GM19438 (cell line): ENCODE measurements around the gene POC5.

Source experiments
- ATAC-seq: cut with Tn5 transposase; IDR thresholded peaks from one replicate; pipeline ENCODE4 v1.9.1; 2021; ENCODE audit warnings: low read depth; ENCODE audit not compliant: unreplicated experiment

POC5 gene

DNA sequence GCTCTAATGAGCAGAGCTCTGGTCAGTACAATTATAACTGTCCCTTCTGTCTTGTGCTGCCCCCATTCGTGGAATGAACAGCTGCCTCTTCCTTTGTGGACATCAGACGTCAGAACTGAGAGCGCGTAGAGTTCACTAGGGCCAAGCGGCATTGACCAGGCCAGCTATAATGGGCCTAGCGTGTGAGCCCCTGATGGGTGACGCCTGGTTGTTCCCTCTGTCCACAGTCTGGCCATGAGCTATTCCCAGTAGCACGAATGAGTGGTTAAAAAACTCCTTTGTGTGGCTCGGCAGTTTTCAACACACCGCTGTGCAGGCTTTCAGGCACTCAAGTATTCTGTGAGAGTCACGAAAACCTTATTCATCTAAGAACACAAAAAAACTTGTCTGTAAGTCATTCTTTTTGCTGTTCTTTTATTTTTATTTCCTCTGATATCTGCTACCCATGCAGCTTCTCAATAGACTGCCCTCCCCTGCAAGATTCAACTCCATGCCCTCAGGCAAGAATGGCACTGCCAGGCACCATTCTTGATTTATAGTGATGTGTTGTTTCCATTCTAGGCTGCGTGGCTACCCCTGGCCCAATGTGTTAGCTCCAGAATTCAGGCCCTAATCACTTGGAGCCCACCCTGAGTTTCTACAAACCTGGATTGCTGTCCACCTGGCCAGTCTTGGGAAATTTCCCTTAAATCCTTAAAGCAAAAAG, 53.5 kb downstream of the POC5 start:
- no peak for ATAC-seq

DNA sequence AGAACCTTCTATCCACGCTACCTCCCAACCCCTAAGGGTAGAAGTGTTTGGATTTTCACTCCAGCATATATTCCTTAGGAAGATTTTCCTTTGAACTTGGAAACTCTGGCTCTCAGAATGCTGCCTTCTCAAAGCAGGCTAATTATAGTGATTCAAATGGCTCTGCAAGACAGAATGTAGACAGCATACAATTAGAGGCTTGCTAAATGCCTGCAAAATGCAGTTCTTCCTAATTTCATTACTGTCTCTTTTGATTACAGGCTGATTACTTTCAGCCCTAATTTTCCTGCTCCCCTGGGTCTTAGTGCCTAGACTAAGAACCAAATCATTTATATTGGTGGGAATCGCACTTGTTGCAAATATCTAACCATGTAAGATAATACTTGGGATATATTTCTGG, 55.2 kb downstream of the POC5 start:
- no peak for ATAC-seq

DNA sequence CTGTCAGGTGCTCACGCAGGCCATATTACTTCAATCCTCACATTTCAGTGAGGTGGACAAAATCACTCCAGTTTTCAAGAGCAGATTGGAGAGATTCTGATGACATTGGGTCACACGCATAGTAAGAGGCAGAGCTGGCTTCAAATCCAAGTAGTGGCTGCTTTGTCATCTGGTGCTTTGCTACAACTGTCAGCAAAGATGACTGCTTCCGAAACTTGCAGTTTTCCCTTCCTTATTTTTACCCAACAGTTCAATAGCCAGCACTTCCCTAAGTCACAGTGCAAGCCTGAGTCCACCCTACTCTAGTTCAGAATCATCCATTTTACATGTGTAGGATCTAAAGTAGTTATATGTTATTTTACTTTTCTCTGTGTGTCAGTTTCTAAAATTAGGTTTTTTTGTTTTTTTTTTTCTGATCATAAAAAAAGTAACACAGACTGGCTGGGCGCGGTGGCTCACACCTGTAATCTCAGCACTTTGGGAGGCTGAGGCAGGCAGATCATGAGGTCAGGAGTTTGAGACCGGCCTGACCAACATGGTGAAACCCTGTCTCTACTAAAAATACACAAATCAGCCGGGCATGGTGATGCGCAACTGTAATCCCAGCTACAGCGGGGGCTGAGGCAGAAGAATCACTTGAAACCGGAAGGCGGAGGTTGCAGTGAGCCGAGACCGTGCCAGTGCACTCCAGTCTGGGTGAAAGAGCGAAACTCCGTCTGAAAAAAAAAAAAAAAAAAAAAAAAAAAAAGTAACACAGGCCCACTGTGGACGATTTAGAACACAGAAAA, 56.4 kb downstream of the POC5 start:
- ATAC-seq, result no peak

DNA sequence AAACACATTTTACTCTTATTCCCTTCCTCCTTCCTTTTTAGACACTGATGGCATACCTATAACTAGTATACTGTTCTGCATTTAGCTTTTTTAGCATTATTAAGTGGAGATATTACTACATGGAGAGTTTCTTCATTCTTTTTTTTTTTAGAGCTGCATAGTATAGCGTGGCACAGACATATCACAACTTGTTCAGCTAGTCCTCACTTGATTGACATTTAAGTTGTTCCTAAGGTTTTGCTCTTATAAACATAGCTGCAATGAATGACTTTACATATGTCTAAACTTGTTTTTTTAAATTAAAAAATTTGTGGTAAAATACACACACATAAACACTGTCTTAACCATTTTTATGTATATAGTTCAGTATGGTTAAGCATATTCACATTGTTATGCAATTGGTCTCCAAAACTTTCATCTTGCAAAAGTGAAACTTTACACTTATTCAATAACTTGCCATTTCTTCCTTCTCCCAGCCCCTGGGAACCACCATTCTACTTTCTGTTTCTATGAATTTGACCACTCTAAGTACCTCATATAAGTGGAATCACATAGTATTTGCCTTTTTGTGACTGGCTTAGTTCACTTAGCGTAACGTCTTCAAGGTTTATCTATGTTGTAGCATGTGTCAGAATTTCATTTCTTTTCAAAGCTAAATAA, 57.3 kb downstream of the POC5 start:
- ATAC-seq, result no peak

DNA sequence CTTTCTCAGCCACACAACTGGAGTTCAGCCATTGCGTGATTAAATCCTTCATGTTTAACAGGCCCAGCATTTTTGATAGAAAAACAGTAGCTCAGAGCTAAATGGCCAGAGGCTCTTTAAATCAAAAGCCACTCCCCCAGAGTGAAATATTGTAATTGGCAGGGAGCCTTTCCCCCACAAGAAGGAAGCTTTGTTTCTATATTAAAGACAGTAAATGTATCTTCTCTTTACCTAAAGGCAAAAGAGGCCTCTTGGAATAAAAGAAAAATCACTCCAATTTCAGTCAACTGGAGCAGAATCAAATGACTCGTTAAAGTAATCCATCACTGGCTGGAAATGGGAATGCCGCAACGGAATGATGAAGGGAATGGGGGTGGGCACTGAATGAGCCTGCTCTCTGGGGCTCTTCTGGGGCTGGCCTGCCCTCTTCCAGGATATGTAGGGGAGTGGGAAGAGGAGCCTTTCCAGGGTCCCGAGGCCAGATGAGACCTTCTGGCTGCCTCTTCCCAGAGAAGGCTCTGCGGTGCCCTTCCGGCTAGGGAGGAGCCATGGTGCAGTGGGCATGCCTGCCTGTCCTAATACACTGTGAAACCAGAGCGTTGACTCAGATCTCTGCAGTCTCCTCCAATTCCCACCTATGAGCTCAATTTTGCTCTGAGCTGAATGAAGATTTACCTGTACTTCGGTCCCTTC, 60.8 kb downstream of the POC5 start:
- ATAC-seq, result no peak

DNA sequence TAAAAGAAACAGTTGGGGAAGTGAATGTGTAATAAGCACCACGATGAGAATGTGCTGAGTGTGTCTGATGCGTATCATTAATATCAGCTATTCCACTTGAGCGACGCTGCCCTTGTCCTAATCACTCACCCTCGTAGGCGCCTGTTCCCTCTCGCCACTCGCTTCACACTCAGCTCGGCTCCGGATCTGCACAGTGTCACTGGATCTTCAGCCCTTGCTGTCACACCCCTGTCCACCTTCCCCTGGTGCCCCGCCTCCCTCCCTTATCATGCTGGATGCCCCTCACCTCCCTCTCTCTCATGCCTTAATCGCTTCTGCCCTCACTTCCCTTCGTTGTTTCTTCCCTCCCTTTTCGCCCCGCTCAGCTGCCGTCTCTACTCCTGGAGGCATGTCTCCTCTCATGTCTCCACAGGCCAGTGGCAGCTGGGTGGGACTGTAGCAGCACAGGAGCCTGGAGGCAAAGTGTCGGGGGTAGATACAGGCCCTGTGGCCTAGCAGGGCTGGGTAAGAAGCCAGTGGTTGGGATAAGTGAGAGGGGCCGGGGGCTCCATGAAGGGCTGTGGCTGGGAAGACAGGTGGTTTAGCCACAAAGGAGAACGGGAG, 62.4 kb downstream of the POC5 start:
- no peak for ATAC-seq

DNA sequence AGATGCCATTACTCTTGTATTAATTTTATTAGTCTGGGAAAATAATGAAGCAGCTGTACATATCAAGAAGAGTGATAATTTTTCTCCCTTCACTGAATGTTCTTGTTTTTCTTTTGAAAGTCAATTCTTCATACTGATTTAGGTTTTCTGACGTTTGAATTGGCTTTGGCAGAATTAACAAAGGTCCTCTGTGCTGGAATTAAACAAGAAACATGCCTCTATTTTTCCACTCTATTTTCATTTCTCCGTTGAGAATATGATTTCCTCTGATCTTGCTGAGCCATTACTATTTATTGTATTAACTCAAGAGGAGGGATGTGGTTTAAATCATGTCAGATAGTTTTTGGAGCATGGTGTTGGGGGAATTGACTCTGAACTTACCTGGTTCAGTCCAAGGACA, 63.7 kb downstream of the POC5 start:
- no peak for ATAC-seq

DNA sequence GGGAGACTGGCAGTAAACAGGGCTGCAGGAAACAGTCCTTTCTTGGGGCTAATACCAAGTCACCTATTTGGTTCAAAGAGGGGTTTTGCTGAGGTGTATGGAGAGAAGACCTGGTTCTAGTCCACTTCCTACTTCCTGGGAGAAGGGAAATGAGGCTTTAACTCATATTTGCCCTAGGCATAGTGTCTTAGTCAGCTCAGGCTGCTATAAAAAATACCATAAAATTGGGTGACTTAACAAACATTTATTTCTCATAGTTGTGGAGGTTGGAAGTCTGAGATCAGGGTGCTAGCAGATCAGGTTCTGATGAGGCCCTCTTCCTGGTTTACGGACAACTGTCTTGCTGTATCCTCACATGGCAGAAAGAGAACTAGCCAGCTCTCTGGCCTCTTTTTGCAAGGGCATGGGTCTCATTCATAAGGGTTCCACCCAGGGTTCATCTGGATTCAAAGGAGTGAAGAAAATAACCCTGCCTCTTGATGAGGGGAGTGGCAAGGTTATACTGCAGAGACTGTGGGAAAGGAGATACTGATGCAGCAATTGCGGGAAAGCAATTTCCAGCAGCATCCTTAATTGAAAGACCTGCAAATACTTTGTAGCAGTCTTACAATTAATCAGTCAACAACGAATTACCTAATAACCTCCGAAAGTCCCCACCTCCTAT, 65.5 kb downstream of the POC5 start:
- ATAC-seq, result no peak

DNA sequence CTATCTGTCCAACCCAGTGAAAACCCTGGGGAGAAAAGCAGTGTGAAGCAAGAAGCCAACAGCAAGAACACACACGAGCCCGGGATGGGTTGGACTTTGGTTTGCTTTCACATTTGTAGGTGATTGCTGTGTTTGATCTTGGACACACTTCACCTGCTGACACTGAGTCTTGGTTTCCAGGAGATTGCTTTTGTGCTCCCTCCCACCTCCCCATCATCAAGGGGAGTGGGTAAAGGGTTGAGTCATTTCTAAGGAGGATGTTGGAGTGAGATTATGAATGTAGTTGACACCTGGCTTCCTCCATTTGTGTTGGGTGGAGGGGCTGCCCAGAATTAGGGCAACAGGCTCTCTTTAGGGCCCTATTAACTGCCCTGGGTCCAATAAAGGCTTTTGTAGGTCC, 68.5 kb downstream of the POC5 start:
- no peak for ATAC-seq

DNA sequence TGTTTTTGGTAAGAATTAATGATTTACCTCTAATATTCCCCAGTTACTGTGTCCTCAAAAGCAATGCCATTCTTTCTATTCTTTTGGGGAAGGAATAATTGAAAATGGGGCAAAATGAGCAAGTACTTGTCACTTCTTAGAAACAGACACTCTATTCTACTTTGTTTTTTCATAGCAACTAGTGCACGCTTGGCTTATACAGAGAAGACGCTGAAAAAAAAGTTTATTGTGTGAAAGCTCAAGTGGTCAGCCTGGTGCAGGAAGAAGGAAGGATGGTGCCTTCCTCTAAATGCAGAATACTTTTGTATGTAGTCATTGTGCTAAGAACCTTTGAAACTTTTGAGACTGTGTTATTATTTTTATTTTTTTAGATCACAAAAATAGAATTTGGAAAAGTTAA, 76.4 kb downstream of the POC5 start:
- no peak for ATAC-seq

DNA sequence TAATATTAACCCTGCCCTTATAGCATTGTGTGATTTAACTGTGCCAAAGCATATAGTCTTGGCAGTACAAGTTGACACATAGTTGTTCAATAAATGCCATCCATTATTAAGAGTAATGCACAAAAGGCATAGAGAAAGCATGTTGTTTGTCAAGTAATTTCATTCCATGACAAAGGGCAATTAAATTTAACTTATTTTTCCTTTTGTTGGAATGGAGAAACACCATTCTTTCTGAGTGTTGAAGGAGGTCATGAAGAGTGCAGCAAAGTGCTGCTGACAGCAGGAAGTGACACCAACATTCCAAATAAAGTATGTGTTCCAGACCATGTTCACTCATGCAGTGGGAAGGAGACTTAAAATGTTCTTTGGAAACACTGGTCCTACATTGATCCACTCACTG, 76.8 kb downstream of the POC5 start:
- no peak for ATAC-seq

DNA sequence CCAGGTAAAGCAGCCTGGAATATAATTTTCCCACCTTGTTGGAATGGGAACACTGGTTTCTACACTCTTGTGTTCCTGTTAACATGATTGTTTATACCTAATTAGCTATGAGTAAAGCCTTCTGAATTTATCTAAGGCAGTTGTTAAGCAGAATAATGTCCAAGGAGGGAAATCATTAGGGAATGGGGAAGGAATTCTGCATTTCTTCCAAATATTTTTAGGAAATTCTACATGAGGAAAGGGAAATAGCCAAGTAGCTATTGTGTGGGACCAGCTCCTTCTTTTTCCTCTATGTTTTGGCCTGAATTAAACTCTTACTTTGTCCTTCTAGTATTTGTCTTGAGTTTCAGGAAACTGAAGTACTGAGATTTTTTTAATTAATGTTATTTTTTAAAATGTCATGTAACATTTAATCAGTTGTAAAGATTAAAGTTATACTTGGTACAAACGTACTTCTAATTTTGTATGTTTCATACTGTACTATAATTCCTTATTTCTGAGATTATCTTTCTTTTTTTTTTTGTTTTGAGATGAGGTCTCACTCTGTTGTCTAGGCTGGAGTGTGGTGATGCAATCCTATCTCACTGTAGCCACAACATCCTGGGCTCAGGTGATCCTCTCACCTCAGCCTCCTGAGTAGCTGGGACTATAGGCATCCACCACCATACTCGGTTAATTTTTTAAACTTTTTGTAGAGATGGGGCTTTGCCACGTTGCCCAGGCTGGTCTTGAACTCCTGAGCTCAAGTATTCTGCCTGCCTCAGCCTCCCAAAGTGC, 77.5 kb downstream of the POC5 start:
- ATAC-seq, result no peak

DNA sequence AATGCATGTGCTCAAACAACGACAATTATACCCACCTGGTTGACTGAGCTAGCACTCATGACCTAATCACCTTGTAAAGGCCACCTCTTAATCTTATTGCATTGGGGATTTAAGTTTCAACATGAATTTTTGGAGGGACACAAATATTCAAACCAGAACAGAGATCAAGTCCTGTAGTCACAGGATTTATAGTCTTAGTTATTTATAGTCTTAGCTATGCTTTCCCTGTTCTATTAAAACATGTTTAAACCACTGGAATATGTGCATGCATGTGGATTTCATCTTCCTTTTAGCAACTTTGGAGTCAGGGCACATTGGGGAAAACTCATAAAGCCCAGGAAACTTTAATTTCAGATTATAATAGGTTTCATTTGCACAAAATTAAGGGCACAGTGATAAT, 79.3 kb downstream of the POC5 start:
- no peak for ATAC-seq

DNA sequence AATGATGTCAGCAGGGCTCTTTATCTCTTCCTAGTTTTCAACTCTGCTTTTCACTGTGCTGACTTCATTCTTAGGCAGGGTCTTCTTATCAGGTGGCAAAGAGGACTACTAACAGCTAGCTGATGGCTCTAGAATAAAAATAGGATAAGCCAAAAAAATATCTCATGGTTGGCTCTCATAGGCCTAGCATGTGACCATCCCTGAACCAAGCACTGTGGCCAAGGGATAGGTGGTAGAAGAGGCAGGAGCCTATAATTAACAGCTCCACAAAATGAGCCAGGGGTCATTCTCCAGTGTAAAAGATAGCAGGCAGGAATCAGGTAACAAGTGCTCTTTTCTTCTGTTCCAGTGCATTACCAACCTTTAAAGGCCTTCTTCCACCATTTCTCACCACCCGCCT, 84.9 kb downstream of the POC5 start:
- no peak for ATAC-seq

DNA sequence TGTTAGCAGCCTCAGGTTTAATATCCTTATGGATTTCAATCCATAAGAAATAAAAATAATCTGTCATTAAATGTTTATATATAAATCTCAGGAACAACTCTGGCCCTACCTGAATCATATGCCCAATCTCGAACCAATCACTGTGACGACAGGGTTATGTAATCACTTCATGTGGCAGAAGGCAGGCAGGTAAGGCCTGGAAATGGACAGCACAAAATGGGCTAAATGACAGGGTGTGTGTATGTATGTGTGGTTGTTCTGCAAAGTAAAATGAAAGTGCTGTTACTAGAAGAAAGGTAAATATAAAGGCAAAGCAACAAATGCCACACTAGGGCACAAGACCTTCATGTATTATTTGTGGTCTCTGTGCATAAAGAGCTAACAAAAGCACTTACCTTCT, 86.4 kb downstream of the POC5 start:
- no peak for ATAC-seq

DNA sequence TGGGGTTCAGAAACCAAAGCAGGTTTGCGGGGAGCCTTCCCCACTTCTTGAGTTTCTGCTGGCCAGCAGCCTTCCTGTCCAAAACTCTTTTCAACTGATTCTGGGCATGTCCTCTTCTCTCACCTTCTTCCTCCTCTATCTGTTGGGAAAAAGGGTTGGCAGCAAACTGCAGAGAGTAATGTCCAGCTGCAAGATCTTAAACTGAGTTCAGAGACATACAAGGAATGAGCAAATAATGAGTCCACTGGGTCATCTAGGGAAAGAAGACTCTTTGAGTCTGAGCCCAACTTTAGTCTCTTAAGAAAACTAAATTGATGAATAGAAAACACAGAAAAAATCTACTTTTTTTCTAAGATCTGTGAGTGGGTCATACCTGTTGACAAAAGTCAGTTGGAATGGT, 89.4 kb downstream of the POC5 start:
- ATAC-seq, result no peak

DNA sequence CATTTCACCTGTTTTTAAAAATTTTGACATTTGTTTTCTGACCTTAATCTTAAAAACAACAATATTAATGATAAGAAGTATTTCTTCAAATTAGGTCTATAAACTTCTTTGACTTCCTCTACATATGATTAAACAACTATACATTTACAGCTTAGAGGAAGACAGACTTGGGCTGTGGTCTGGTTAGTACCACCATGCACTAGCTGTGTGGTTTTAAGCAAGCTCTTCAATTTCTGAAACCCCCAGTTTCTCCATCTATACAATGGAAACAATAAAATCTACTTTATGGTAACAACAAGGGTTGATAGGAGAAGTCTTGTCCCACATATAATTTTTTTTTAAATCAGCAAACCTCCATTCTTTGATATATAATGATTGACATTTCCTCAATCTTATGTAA, 90.3 kb downstream of the POC5 start:
- ATAC-seq, result no peak
